NCI-H2196 (cell line): ENCODE measurements around the gene TPO.
"Not testable (repeated sequence)": the region's sequence is repeated elsewhere in the genome, so short reads cannot be mapped to it uniquely, and the experiment has no call there.

Source experiments
- DNase-seq: peaks from one replicate; lab custom pipeline; 2025; ENCODE audit not compliant: unreplicated experiment; lab: John Stamatoyannopoulos, UW

TPO gene

DNA sequence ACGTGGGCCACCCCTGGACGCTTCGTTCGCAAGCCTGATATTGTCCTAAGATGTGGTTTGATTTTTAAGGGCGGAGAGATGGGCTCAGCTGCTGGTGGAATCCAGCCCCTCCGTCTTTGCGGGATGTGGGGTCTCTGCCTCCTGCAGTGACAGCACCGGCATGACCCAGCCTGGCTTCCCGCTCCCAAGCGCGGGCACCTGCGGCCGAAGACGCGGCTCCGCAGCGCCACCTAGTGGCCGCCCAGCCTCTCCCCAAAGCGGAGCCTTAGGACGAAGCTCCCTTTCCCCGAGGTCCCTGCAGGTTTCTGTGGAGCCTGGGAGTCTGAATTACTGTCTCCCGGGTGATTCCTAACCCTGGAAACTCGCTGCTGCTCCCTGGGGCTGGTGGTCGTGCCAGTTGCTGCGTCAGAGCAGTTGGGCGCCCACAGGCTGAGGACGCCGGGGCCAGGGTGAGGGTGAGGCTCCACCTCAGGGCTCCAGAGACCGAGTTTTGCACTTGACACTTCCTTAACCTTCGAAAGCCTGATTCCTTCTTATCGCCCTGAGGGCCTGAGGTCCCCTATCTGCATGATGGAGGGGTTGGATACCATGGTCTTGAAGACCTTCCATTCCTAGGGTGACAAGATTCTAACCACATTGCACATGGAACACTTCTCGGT is 137.5 kb downstream of the TPO start:
- DNase-seq = peak; percentile 72

GRCh38 chr2:1551905-1552304 is 138.6 kb downstream of the TPO start:
- no peak for DNase-seq

DNA sequence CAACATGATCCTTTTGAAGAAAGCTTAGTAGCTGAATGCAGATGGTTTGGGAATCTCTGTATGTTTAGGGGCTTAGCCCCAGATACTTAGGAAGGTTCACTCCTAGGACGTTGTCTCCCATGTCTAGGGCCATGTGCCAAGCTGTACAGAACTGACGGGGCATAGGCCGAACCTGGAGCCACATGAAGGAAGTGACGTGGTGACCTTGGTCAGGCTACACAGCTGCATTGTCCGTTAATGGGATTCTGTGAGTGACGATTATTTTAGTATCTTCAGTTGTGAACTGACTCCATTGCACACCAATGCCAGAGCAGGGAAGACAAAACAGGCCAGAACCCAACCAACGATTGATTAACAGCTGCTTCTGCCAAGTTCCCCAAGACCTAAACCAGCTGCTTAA is 139.3 kb downstream of the TPO start:
- DNase-seq = no peak

GRCh38 chr2:1553671-1554295 is 140.5 kb downstream of the TPO start:
- DNase-seq = no peak

DNA sequence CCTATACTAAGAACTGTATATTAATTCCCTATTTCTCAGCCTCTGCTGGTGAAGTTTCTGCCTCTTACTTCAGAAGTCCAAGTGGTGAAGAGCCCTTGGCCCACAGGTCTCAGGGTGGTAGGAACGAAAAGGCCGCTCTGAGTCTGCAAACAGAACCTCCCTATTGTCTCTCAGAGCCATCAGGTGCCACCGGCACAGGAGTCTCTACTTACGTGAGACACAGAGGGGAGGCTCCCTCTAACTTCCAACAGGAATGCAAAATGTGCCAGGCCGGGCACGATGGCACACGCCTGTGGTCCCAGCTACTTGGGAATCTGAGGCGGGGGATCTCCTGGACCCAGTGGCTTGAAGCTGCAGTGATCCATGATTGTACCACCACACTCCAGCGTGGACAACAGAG is 143.0 kb downstream of the TPO start:
- DNase-seq = no peak

DNA sequence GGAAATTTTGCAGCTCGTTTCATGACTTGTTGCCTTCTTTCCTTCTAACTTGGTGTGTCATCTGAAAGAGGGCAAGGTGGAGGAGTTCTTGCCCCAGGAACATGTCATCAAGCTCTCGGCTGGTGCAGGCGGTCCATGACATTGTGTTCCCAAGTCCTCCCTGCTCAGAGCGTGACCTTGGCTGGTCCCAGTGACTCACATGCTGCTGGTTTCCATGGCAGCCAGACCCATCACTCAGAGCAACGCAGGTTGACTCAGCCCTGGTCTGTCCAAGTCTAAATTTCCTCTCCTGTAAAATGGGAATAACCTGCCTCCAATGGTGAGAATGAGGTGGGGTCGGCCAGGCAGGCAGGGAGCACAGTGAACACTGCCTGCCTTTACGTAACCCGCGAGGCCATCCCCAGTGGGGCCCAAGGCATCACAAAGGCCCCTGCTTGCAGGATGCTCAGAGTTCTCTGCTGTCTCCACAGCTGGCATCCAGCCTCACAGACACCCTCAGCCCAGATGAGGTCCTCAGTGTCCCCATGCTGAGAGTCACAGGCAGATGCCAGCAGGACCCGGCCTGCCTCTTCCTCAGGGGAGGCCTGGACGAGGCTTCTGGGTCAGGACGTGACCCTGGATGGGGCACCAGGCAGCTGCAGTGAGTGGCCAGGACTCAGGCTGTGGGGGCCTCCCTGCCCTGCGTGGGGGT is 143.7 kb downstream of the TPO start:
- no peak for DNase-seq

GRCh38 chr2:1557467-1557820 is 144.2 kb downstream of the TPO start:
- no peak for DNase-seq

- DNase-seq = no peak
Measured at GRCh38 chr2:1559589-1560175, 146.4 kb downstream of the TPO start.

- DNase-seq = no peak
Measured at GRCh38 chr2:1561259-1561658, 148.0 kb downstream of the TPO start.

DNA sequence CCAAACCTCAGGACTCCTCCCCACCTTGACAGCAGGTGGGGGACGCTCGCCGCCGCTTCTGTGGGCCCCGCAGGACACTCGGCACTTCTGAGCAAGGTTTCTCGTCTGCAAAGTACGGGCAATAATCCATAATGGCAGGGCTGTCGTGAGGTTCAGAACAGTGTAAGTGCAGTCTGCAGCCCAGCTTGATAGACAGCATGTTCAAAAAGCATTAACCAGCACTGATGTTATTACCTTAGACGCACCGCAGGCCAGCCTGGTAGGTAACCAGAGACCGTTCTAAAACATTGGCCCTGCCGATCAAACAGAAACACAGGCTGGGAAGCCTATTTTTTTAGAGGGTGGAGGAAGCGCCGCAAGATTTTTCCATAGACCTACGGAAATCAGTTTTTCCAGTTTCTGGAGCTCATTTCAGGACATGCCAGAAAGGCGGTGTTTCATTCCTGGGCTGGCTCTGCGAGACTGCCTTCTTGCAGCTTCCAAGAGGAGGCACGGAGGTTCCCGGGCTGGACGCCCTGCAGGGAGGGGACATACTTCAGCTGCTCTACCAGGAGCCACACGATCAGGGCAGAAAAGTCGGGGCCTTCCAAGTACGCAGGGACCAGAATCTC is 148.7 kb downstream of the TPO start:
- no peak for DNase-seq

DNA sequence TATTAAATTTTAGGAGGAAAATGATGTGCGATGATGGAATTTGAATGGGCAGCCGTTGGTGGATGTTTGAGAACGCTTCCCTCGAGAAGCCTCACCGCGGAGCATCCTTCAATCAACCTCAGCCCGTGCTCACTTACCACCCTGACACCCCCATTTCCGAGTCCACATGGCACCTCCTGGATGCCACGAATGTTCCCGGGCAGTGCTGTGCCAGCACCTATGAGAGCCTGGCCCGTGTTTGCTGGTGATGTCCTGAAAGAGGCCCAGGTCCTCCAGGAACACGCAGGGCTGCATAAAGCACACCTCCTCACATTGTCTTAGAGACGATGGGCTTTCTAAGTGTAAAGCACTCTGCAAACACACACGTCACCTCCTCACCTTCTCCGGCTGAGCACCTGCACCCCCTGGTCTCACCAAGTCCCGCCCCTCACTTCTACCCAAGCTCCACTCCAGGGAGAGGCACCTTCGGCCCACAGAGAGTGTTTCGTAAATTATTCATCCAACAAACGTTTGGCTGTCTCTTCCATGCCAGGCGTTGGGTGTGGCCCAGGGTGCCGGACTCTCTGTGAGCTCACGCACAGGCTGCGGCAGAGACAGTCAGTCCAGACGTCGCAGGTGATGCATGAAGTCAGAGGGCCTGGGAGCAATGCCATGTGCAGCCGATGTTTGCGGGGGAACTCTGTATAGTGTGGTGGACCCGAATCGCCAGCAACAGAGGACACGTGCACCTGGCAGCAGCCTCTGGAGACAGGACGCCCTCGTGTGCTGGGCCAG is 150.0 kb downstream of the TPO start:
- no peak for DNase-seq

DNA sequence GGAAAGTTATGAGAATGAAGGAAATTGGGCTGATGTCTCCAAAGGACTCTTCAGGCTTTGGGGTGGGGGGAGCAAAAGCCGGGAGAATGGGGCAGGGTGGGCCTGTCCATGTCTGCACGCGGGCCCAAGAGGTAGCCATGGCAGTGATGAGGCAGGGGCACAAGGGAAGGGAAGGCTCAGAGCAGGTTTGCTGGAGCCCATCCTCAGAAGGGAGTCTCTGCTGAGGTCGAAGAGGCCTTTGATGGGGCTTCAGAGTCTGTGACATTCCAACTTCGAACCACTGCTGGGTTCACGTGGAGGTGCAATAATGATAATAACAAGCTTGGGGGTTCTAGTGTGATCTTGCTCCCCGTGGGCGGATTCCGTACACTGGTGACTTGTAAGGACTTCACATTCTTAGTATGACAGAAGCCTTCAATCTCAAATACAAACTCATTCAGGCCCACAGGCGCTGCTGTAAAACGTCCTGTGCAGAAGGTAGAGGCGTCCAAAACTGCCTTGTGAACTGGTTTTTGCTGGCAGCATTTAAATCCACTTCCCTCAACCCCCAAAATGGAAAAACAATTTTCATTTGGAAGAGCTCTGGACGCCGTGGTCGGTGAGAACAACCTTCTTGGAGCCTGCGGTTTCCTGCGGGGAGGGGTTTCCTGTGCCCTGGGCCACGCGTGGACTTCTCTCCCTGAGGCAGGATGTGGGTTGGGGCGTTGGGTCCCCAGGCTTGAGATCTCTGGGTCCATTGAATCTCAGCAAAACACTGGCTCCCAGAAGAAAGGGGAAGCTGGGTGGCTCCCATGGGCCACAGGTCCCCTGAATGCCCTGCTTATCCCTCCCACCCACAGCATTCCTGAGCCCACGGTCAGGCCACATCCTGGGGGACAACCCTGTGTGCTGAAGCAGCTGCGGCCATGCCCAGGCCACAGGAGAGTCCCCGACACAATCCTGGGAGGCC is 151.0 kb downstream of the TPO start:
- no peak for DNase-seq

GRCh38 chr2:1567556-1568344 is 154.5 kb downstream of the TPO start:
- DNase-seq = no peak

DNA sequence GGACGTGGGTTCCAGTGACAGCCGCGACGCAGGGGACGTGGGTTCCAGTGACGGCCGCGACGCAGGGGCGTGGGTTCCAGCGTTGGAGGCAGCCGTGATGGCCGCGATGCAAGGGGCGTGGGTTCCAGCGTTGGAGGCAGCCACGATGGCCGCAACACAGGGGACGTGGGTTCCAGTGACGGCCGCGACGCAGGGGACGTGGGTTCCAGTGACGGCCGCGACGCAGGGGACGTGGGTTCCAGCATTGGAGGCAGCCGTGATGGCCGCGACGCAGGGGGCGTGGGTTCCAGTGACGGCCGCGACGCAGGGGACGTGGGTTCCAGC is 155.0 kb downstream of the TPO start:
- not testable (repeated sequence) for DNase-seq

DNA sequence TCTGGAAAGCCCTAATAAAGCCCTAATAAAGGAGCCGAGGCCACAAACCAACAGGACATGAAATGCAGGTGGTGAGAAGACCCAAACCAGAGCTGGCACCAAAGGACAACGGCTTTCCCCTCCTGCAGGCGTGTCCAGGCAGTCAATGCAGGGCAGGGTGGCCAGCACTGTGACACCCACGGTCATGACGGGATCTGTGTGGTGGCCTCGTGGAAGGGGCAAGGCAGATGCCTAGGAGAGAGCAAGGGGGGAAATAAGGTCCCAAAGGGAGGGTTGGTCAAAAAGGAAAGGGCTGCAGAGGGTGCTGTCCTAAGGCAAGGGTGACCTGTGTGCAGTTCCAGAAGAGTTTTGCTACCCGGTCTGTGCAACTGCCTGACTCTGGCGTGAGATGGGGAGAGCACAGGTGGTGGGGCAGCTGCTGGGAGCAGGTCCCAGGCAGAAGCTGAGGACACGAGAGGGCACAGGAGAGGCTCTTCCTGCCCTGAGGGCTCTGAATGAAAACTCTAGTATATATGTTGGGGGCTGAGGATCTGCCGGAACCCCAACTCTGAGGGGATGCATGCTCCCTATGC is 156.7 kb downstream of the TPO start:
- no peak for DNase-seq

- DNase-seq = no peak
Measured at GRCh38 chr2:1571477-1572417, 158.5 kb downstream of the TPO start.

GRCh38 chr2:1572638-1573037 is 159.4 kb downstream of the TPO start:
- DNase-seq = no peak

GRCh38 chr2:1577846-1578245 is 164.6 kb downstream of the TPO start:
- DNase-seq = no peak
